HG02943 (cell line): ENCODE results near the gene PAX5.

ENCODE experiments used
- ATAC-seq: cut with Tn5 transposase; IDR thresholded peaks from one replicate; pipeline ENCODE4 v1.9.1; 2021; ENCODE audit warnings: mild to moderate bottlenecking, low read depth, moderate library complexity; ENCODE audit not compliant: unreplicated experiment

PAX5 gene

DNA sequence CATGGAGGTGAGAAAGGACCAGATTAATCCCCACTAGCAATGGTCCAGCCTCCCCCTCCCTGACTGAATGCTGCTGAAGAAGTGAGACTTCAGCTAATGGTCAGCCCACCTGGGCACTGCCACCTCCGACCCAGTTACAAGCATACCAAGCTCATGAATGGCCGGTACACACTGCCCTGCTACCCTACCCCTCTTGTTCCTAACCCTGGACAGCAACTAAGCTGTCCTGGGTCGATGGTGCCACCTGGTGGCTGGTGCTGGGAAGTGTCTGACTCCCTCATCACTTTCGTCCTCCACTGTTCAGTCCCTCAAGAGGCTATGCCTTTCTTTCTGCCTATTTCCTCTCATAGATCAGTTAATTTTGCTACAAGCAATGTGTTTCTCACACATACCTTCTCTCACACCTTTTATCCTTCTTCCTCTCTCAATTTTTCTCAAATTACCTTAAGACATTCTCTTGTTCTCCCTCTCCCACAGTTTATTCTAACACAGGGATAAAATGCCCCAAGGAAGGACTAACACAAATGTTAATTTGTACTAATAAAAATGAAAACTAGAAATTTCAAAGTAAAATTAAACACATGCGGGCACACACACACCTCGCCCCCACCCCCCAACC is 42.4 kb downstream of the PAX5 start:
- ATAC-seq: no peak

DNA sequence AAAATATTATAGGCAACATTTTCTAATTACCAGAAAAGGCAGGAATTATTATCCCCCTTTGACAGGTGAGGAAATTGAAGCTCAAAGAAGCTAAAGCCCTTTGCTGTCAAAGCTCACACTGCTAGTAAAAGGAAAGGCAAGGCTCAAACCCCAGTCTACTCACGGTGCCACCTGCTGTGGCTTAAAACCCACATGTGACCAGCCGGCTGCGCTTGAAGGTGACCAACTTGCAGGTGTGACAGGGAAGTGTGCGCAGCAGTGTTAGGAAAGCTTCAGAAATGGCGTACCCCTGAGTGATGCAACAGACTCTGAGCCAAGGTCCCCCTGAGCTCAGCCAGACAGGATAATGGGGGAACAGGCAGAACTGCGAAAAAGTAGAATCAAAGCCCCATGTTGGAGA is 45.2 kb downstream of the PAX5 start:
- no peak for ATAC-seq

DNA sequence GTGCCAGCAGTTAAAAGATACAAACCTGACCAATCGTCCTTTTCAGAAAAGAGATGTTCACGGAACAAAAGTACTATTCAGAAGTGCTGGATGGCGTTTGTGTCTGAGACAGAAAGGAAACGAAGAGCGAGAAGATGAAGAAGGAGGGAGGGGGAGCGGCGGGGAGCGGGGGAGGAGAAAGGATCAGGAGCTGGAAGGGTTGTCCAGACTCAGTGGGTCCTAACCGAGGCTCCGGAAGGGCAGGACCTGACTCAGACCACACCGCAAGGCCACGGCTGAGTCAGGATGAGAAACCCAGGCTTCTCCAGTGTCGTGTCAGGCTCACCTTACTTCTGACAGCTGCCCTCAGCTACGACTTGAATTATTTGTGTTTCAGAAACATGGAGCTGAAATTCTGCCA is 46.2 kb downstream of the PAX5 start:
- no peak for ATAC-seq

DNA sequence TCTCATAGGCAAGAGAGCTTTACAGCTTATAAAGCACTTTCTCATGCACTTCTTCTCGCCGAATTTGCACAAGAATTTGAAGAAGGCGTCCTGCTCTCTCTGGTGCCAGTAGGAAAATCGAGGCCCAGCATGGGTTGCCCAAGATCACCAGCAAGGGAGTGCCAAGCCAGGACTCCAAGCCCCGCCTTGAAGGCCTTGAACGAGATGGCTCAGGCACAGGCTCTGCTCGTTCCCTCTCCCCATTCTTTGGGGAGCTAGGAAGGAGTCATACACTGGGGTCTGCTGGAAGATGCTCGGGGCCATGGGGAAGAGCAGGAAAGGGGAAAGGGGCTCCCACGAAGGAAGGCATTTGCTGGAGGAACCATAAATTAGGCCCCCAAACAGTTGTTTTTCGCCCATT is 46.7 kb downstream of the PAX5 start:
- ATAC-seq: no peak

DNA sequence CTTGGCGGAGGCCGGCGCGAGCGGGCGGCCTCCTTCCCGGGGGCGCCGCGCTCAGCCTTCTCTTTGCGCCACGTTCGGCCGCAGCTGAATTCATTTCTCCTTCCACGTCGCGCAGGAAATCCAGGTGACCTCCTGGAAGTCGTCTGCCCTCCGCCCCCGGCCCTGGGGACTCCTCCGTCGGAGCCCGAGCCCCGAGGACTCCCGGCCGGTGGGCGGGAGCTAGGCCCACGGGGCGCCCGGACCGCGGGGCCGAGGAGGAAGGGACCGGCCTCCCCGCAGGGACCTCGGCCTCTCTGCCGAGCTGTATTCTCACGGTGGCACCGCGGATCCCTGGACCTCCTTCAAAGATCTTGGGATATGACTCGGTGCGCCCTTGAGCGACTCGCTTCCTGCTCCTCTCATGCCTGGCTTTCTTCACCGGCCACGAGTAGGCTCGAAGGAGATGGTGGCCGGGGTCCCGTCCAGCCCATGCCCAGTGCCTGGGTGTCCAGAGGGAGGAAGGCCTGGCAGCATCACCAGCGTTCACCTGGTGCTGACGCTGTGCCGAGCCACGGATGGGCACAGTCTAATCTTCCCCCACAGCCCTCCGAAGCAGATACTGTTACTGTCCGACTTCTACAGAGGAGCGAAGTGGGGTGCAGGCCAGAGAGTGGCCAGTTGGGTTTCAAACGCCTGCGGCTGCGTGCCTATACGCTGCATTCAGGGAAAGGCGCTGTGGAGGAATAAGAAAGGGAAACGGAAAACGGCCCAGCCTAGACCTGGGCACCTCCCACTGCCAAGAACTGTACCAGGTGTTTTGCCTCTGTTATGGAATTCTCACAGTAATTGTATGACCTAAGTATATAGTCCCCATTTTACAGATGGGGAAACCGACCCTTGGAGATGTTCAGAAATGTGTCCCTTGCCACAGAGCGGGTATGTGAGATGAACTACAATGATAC is 47.3 kb downstream of the PAX5 start:
- ATAC-seq: no peak

DNA sequence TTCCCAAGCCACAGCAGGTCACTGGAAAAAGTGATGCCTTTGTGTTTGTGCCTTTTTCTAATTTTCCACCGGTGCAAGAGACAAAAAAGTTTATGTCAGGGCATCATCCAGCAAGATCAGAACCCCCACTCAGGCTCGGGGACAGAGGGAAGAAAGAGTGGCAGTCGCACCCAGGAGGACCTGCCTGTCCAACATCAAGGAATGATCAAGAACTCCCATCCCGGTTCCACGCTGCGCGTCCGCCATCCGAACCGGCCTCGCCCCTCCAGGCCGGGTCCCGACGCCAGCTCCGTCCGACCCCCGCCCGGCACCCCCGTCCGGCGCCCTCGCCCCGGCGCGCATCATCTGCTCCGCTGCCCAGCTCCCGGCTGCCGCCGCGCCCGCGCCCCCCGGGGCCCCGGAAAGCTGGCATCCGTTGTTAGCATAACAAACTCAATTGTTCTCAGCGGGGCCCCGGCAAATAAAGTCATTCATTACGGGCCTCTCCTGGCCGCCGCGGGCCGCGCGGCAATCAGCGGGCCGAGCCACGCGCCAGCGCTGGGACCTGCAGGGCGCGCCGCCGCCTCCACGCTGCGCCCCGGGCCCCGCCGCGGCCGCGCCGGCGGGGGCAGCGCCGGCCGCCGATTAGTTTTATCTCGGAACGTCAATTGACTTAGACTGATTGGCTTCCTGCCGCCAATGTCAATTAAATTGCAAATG is 48.1 kb downstream of the PAX5 start:
- no peak for ATAC-seq

DNA sequence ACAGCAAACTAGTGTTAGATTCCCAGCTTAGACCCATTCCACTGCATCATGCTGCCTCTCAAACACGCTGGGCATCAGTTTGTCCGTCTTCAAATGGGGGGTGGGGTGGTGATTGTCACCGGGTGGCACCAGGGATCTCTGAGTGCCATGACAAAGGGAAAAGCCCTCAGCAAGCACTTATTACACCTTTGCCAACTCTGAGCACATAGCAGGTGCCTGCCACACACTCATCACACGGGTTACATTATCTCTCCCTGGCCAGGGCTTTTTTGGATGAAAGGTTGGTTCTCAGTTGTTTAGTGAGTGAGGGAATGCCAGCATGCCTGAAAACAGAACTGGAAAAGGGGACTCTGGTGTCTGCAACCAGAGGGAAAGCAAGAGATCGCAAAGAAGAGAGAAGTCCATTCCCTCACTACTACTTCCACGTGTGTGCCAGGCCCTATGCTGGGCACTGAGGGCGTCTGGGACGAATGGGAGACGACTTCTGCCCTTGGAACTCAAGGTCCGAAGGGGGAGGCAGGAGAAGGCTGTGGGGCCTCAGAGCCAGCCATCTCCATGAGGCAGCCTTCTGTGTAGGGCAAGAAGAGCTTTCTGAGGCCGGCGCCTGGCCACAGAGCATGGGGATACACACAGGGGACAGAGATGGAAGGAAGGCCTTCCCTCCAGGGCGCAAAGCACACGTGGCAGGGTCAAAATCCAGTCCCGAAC is 48.9 kb downstream of the PAX5 start:
- no peak for ATAC-seq

DNA sequence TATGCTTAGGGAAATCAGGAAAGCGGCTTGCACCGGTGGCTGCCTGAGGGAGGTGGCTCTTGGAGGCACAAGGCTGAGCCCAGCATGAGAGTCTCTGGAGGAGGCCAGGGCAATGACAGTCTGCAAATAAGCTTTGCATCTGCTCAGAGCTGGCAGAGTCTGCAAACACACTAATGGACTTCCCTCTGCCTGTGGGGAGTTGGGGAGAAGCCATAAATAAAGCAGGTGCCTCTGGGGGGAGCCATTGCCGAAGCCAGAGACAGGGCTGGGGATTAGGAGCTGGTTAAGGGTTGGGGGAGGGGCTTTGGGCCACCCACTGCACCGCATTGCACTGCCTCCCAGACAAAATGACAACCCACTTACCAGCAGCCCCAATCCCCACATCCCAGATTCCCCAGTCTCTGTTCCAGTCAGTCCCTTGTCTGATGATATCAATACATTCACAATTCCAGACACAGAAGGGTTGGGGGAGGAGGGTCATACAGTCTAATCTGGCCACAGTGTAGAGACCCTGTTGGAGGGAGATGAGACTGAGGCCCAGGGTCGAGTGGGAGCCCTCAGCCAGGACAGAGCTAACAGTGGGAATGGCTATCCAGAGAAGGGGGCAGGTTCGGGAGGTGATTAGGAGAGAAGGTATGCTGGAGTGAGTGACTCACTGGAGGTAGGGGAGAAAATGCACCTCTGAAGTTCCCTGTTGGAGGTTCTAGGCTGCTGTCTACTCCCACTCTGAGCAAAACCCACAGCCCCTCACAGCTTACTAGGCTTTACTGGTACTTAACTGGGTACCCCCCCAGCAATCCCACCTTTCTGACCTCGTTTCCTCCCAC is 53.7 kb downstream of the PAX5 start:
- ATAC-seq: no peak

DNA sequence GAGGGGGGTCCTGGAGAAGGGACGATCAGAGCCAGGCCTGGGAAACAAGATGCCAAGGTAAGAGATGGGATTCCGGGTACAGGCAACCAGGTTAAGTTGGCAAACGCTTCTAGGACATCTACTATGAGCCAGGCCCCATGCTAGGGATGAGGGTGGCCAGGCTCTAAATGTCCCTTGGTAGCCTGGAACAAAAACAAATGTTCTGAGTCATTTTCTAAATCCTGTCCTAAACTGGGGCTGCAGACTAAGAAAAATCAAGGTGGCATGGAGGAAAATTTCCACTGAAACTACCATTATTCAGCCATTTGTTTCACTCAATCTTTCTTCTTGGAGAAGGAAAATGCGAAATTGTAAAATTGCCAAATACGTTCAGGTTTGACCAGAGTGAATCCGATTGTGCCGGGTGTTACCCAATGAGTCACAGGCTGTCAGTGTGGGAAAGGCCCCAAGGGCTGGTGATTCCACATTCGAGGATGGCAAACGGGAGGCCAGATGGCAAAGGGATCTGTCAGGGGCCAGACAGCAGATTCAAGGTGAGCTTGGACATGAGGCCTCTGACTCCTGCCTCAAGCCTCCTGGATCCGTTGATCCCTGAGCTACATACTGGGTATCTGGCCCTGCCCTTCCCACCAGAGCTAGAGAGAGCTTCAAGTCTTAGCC is 57.6 kb downstream of the PAX5 start:
- ATAC-seq: no peak

DNA sequence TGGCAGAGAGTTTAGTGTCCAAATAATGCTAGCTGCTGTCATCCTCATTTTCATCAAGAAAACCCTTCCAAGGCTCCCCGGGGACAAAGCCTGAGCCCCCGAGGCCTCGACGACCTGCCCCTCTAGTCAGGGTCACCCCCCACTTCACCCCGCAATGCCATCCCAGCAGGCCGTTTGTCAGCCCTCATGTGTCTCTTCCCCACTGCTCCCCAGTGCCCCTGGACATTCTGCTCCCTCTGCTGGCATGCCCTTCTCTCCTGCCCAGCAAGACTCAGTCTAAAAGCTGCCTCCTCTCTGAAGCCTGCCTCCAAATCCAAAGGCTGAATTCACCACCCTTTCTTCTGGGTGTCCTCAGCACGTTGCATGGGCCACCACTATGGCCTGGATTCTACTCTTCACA is 59.3 kb downstream of the PAX5 start:
- ATAC-seq: no peak

DNA sequence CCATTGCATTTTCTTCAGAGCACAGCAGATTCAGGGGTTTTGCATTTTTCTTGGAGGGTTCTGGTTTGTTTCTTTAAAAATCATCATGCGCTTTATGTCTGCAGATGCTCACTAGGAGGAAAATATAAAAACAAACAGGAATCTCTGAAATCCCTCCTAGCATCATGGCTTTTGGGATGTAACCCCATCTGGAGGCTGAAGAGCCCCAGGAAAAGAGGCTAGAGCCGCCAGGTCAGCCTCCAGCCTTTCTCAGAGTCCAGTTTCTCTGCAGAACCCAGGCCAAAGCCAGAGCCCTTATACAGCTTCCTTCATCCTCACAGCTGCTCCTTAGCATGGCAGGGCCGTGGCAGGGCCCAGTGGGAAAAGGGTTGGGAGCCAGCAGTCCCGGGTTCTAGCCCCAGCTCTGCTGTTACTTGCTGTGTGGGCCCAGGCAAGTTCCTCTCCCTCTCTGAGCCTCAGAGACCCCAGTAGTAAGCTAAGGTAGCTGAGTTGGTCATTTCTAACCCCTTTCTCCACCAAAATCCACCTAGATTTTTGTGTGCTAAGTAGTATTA is 62.1 kb downstream of the PAX5 start:
- ATAC-seq: no peak

DNA sequence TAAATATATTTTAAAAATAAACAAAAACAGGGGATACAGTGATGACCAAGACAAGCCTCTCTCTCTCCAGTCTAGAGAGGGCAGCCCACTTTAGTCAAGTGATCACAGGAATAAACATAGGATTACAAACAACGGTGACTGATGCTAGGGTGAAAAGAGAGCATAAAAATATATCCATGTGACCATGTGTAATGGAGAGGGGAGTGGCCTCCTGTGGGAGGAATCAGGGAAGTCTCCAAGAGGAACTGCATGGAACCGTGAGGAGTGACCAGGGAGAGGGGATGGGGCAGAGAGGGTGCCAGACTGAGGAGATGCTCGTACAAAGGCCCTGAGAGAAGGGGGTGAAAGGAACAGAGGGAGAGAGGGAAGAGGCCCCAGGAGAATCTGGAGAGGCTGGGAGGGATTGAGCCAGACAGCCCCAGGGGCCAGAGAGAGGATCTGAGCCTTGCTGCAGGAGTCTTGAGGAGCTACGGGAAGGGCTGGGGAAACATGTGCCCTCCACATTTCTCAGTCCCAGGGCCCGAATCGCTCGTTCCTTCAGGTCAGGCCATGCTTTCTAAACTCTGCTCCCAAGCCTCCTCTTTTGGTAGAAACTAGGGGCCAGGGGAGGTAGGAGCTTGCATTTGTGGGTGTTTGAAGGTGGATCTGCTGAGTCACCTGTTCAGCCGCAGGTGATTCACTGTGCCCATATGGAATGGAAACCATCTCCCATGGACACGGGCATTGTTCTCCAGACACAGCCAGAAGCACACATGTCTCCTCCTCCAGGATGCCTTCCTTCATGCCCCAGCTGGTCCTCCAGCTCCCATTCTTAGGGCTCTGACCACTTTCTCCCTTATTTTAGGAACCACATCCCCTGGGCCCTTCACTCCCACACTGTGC is 63.8 kb downstream of the PAX5 start:
- ATAC-seq: no peak

DNA sequence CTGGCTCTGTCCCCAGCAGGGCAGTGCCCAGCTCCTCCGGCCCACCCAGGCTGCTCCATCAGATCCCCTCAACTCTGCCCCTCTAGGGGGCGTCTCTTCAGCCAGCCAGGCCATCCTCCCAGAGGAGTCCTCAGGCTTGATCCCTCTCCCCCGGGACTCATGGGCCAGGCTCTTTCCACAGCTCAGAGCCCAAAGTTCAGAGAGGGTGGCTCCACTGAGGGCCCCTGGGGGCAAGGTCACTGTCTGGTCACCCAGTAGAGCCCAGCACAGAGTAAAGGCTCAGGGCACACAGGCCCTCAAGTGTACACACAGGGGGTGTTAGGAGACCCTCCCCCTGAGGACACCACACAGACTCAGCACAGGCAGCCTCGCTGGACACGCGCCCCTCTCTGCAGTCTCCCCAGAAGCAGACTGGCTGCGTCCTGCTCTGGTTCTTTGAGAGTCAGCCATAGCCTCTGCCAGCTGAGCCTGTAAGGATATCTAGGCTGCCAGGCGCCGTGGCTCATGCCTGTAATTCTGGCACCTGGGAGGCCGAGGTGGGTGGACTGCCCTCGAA is 64.8 kb downstream of the PAX5 start:
- ATAC-seq: no peak

DNA sequence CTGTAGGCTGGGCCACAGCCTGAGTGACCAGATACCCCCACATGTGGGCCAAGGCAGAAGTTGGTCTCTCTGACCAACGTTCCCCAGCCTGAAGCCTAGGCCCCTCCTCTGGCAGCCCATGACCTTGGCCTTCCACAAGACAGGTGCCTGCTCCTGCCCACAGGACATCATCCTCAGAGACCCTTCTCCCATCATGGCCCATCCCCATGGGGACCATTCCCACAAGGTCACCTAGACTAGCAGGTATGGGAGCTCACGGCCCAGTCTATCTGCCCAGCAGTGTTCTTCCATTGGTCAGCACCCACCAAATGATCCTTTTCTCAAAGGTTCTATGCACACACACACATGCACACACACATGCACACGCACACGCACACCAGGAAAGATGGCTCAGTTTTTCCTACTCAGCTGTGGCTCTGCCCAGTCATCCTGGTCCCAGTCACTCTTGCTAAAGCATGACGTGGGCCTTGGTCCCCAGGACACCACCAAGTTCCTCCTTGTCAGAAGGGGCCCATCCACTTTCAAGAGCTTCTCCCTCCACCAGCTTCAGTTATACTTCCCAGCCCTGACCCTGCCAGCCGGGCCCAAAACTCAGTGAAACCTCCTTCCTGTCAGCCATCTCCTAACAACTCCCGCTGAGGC is 65.4 kb downstream of the PAX5 start:
- ATAC-seq: no peak

DNA sequence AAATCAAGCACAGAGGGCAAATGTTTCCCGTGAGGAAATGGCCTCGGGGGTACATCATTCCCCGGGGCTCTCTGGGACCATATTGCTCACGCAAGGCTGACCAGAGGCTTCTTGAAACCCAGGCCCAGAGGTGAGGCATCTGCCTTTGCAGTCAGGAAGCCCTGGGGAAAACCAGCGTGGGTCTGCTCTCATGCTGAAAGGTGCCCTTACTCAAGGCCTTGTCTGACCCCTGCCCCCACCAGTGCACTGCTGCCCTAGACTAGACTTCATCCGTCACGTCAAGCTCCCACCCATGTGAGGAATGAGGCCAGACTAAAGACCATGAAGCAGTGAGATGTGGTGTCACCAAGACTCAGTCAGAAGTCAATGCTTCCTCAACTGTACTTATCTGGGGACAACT is 66.1 kb downstream of the PAX5 start:
- no peak for ATAC-seq

DNA sequence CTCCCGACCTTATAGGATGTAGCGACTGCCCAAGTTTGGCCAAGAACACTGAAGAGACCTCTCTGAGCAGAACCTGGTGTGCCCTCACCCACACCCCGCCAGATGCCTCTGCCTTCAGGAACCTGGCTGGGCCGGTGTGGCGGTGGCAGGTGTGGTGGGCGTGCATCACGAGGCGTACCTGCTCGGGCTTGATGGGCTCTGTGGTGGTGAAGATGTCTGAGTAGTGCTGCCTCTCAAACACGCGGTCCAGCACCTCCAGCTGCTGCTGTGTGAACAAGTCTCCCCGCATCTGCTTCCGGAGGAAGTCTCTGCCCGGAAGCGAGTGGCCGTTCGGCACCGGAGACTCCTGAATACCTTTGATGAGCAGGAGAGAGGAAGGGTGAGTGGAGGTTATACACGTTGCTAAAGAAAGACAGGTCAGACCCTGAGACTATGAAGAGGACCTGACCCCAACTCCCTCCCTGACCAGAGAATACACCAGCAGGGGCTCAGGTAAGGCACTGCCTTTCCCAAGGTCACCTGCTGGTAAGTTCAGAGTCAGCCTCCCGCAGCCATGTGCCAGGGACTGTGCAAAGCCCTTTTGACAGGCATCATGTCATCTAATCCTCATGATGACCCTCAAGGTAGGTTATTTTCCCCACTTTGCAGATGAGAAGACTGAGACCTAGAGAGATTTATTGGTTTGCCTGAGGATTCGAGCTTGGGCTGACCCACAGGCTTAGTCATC is 67.5 kb downstream of the PAX5 start:
- no peak for ATAC-seq

DNA sequence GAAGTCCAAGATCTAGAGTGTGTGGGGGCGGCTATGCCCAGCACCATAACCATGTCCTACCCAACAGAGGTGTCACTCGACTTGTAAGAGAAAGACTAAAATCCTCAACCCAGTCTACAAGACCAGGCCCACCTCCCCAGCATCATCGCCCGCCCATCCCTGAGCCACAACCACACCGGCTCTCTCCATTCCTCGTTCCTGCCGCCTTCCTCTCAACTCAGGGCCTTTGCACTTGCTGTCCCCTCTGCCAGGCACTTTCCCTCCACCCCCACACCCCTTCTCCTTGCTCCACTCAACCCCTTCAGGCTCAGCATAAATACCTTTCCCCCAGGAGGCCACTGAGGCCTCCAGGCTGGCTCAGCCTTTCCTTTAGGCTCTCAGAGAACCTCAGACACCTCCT is 69.3 kb downstream of the PAX5 start:
- ATAC-seq: no peak
